T-helper 1 cell treated with Interleukin-12 subunit alpha and Interleukin-12 subunit beta and Interleukin-4 antibody, amounts not matched to agents 30 μg/mL and 1 μg/mL, for 36 hours (primary cell): ENCODE data around the gene NTNG1.

Experiments used
- H3K27ac Mint-ChIP-seq: one replicate; pipeline ENCODE4 v1.8.0; 2021; ENCODE audit warnings: mild to moderate bottlenecking, mixed read lengths
- H3K27me3 Mint-ChIP-seq: one replicate; pipeline ENCODE4 v1.8.0; 2021; ENCODE audit warnings: low read depth, mixed read lengths
- H3K36me3 Mint-ChIP-seq: one replicate; pipeline ENCODE4 v1.8.0; 2021; ENCODE audit warnings: low read depth, mixed read lengths
- H3K4me1 Mint-ChIP-seq: one replicate; pipeline ENCODE4 v1.8.0; 2021; ENCODE audit warnings: low read depth, mixed read lengths
- H3K4me3 Mint-ChIP-seq: one replicate; pipeline ENCODE4 v1.8.0; 2021; ENCODE audit warnings: mild to moderate bottlenecking, moderate library complexity, mixed read lengths
- H3K9me3 Mint-ChIP-seq: one replicate; pipeline ENCODE4 v1.8.0; 2021; ENCODE audit warnings: mixed read lengths

The NTNG1 gene

DNA sequence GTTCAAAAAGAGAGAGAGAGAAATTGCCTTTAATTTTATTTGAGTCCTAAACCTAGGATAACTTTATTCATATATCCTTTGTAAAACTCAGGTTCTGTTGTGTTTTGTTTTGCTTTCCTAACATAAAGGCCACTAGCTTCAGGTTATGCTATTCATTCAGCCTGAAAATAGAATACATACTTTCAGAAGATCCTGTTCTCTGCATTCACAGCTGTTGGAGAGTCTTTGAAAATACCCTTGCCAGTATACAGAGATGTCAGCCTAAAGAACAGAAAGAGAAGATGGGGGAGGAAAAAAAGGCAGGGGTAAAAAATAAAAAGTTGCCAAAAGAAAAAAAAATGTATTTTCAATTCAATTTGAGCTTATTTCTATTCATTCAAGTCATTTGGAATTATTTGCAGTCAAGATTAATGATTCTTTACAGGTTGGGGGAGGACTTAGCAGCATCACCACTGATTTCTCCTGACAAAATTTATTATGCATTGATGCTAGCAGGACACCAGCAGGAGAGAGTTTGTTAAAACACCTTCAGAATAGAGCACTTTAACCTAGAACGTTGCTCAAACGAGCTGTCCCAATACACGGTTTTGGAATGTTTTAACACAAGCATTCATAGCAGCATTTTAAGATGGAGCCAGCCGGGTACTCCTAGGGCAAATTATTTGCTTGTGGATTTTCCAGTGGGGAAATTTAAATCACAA, 318.5 kb downstream of the NTNG1 start:
- Mint-ChIP-seq H3K9me3 (no peaks in the 10 kb centered on the region), H3K4me1 (no peaks in the 10 kb centered on the region), H3K27me3 (no peaks in the 10 kb centered on the region), H3K4me3 (no peak overlapping the region), H3K36me3 (no peaks in the 10 kb centered on the region), H3K27ac (no peak overlapping the region)

DNA sequence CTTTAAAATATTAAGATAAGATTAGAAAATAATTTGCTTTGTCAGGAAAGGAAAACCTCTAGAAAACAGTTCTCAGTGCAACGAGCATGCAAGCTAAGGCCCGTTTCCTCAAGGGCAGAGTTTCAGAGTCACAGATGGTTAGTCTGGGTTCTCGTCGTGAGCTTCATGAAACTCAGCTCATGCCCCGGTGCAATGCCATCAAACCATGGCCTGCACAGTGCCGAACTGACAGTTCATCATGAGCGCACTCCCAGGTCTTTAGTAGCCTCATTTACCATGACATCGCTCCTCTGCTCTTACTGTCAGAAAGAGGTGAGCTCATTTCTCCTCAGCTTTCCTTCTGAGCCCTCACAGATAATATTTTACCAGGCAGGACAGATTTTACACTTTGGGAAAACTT, 319.2 kb downstream of the NTNG1 start:
- H3K27ac Mint-ChIP-seq = no peak overlapping the region
- H3K27me3 Mint-ChIP-seq = no peaks in the 10 kb centered on the region
- no peak overlapping the region for H3K4me3 Mint-ChIP-seq
- H3K36me3 Mint-ChIP-seq = no peaks in the 10 kb centered on the region
- no peaks in the 10 kb centered on the region for H3K4me1 Mint-ChIP-seq
- no peaks in the 10 kb centered on the region for H3K9me3 Mint-ChIP-seq

DNA sequence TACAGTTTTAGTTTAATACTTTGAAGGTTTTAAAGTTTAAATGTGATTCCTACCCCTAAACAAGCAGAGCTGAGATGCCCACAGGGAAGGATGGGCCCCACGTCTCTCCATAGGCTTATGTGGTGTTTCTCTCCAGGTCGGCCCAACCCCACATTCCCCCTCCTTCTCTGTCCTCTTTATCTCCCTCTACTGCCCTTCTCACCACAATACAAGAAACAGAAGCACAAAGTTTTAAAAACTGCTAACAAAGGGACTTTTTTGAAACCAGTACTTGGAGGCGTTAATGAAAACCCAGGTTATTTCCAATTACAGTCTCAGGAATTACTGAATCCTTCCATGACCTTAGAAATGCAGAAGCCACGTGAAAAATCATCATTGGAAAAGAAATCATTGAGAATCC, 324.0 kb downstream of the NTNG1 start:
- no peaks in the 10 kb centered on the region for H3K9me3 Mint-ChIP-seq
- H3K27ac Mint-ChIP-seq = no peak overlapping the region
- no peaks in the 10 kb centered on the region for H3K27me3 Mint-ChIP-seq
- H3K4me1 Mint-ChIP-seq = no peaks in the 10 kb centered on the region
- H3K4me3 Mint-ChIP-seq = no peak overlapping the region
- no peaks in the 10 kb centered on the region for H3K36me3 Mint-ChIP-seq

DNA sequence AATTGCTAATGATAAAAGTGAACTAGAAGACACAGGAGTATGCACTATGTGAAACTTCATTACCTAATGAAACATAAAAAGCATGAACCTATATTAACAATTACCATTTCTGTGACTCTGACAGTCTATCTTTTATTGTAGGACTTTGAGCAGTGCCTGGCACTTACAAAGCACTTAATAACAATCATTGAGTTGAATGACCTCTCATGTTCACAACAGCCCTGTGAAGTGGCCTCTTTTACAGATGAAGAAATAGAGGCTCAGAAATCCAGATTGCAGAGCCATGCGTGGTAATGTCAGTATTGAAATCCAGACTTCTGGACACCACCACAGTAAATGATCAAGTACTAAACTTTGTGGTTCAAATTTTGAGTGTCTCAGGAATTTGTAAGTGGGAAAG, 326.4 kb downstream of the NTNG1 start:
- Mint-ChIP-seq H3K36me3 (no peaks in the 10 kb centered on the region), H3K4me1 (no peaks in the 10 kb centered on the region), H3K27me3 (no peaks in the 10 kb centered on the region), H3K9me3 (no peaks in the 10 kb centered on the region), H3K4me3 (no peak overlapping the region), H3K27ac (no peak overlapping the region)

DNA sequence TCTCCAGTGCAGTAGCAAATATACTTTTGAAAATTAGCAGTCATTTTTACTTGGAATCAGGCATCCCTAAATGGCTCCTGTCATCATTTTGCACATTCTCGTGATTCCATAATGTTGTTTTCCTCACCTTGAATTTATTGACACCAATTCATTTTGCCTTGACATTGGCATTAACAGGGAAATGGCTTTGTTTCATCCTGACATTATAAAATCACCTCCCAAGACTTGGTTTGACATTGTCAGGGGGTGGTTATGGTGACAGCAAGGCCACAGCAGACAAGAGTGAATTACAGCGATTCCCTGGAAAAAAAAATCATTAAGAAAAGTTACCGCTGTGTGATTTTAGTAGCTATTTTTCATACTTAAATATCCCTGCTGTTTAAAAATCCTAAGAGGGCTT, 327.0 kb downstream of the NTNG1 start:
- no peaks in the 10 kb centered on the region for H3K36me3 Mint-ChIP-seq
- H3K4me3 Mint-ChIP-seq = no peak overlapping the region
- no peaks in the 10 kb centered on the region for H3K9me3 Mint-ChIP-seq
- no peak overlapping the region for H3K27ac Mint-ChIP-seq
- H3K4me1 Mint-ChIP-seq = no peaks in the 10 kb centered on the region
- no peaks in the 10 kb centered on the region for H3K27me3 Mint-ChIP-seq

DNA sequence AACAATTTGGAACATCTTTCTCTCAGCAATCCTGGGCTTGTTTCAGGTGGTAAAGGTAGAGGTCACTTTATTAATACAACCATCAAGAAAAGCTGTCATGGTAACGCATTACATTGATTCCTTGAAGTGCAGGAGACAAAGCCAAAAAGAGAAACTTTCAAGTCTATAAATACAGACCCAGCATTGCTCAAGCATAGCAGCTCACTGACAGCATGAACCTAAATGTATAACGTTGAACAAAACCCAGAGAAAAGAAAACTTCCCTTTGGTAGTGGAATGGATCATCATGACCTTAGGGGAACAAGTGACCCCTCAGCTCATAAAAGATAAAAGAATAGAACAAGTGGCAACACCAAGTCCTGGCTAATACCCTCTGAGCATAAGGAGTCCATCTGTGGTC, 332.2 kb downstream of the NTNG1 start:
- no peak overlapping the region for H3K4me3 Mint-ChIP-seq
- no peaks in the 10 kb centered on the region for H3K27me3 Mint-ChIP-seq
- H3K9me3 Mint-ChIP-seq = no peaks in the 10 kb centered on the region
- H3K27ac Mint-ChIP-seq = no peak overlapping the region
- no peaks in the 10 kb centered on the region for H3K36me3 Mint-ChIP-seq
- H3K4me1 Mint-ChIP-seq = no peaks in the 10 kb centered on the region

DNA sequence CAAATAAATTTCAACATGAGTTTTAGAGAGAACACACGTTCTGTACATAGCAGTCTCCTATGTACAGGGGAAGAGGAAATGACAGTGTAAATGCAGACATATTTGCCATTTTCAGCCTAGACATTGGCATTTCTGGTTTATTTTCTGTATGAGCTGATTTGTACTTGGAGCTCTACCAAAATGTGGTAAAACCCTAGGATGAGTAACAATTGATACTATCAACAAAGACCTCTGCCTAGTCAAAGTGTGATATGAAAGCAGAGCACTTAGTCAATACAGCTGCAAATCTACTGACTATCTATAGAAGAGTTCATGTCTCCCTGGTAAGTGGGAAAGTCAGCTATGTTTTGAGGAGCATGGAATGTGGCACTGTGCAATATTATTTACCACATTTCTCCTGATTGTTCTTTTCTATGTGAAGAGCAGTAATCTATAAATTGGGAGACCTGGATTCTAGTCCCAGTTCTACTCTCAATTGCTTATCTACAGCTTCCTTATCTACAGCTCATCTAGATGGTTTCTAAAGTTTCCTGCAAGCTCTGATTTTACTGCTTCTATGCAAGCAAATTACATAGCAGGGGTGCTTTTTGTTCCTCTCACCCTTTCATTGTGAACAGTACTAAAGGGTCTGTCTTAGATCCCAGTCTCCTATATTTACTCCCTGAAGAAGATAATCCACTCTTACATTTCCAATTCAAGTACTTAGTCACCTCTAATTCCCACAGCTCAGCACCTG, 334.2 kb downstream of the NTNG1 start:
- Mint-ChIP-seq H3K9me3 (no peaks in the 10 kb centered on the region), H3K4me3 (no peak overlapping the region), H3K27me3 (peaks cover 15% of the 10 kb centered on the region), H3K36me3 (no peaks in the 10 kb centered on the region), H3K27ac (no peak overlapping the region), H3K4me1 (no peaks in the 10 kb centered on the region)

DNA sequence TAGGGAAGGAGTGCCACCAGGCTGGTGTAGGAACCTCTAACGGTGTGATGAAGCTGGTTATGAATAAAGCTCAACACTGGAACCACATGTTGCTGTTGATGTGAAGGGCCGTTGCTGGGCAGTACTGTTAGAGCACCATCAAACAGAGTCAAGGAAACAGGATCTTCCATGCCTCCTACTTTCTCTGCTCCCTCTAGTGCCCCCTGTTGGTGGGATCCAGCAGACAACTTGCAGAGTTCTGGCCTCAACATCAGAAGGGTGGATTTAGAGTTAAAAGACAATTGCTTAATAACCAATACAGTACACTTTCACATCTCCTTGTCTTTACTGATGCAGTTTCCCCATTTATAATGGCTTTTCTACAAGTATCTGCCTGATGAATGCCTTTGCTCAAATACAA, 336.4 kb downstream of the NTNG1 start:
- no peaks in the 10 kb centered on the region for H3K4me1 Mint-ChIP-seq
- no peak overlapping the region for H3K27ac Mint-ChIP-seq
- no peaks in the 10 kb centered on the region for H3K36me3 Mint-ChIP-seq
- no peaks in the 10 kb centered on the region for H3K9me3 Mint-ChIP-seq
- H3K27me3 Mint-ChIP-seq = peaks cover 26% of the 10 kb centered on the region
- no peak overlapping the region for H3K4me3 Mint-ChIP-seq

DNA sequence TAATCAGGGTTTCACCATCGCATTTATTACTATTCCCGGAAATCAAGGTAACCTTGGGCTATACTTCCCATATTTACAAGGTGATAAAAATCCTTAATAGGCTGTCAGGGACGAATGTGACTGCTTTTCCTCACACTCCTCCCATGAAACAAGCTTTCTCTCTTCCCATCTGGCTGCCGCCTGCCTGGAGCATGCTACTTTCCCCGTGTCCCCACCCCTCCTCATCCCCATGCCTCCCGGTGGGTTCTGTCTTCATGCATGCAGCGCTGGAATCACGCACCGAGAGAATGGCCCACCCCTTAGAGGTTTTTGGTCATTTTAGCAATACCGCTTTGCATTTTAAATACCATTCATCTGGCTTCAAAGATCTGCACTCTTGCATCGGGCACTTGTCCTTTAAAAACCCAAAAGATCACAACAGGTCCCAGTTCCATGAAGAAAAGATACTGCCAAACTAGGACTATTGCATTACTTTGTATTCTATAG, 339.1 kb downstream of the NTNG1 start:
- no peaks in the 10 kb centered on the region for H3K4me1 Mint-ChIP-seq
- no peaks in the 10 kb centered on the region for H3K36me3 Mint-ChIP-seq
- no peaks in the 10 kb centered on the region for H3K9me3 Mint-ChIP-seq
- no peak overlapping the region for H3K4me3 Mint-ChIP-seq
- H3K27me3 Mint-ChIP-seq = peaks cover 26% of the 10 kb centered on the region
- H3K27ac Mint-ChIP-seq = no peak overlapping the region

DNA sequence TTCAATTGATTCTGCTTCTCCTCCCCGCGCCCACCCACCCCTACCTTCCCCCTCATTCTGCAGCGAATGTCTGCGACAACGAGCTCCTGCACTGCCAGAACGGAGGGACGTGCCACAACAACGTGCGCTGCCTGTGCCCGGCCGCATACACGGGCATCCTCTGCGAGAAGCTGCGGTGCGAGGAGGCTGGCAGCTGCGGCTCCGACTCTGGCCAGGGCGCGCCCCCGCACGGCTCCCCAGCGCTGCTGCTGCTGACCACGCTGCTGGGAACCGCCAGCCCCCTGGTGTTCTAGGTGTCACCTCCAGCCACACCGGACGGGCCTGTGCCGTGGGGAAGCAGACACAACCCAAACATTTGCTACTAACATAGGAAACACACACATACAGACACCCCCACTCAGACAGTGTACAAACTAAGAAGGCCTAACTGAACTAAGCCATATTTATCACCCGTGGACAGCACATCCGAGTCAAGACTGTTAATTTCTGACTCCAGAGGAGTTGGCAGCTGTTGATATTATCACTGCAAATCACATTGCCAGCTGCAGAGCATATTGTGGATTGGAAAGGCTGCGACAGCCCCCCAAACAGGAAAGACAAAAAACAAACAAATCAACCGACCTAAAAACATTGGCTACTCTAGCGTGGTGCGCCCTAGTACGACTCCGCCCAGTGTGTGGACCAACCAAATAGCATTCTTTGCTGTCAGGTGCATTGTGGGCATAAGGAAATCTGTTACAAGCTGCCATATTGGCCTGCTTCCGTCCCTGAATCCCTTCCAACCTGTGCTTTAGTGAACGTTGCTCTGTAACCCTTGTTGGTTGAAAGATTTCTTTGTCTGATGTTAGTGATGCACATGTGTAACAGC, 339.9 kb downstream of the NTNG1 start:
- peaks cover 26% of the 10 kb centered on the region for H3K27me3 Mint-ChIP-seq
- no peak overlapping the region for H3K4me3 Mint-ChIP-seq
- H3K27ac Mint-ChIP-seq = no peak overlapping the region

DNA sequence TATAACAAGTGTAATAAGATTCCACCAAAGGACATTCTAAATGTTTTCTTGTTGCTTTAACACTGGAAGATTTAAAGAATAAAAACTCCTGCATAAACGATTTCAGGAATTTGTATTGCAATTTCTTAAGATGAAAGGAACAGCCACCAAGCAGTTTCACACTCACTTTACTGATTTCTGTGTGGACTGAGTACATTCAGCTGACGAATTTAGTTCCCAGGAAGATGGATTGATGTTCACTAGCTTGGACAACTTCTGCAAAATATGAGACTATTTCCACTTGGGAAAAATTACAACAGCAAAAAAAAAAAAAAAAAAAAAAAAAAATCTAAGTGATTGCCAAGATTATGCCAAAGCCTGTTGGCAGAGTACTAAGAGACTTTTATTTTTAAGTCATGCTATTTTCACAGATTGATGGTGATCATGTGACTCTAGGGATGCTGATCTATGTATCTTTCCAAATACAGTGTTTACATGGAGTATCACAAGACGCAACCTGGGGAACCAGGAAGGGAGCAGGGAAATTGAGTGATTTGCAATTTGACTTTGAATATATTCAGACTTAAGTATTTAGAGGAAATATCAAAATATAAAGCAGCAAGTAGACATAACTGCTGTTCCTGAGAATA, 341.0 kb downstream of the NTNG1 start:
- H3K27me3 Mint-ChIP-seq = peaks cover 26% of the 10 kb centered on the region
- H3K4me3 Mint-ChIP-seq = no peak overlapping the region
- no peaks in the 10 kb centered on the region for H3K4me1 Mint-ChIP-seq
- no peaks in the 10 kb centered on the region for H3K36me3 Mint-ChIP-seq
- H3K27ac Mint-ChIP-seq = no peak overlapping the region
- H3K9me3 Mint-ChIP-seq = no peaks in the 10 kb centered on the region

More for the DNA sequence above, 339.9 kb downstream of the NTNG1 start:
- Mint-ChIP-seq H3K4me1 (no peaks in the 10 kb centered on the region), H3K9me3 (no peaks in the 10 kb centered on the region), H3K36me3 (no peaks in the 10 kb centered on the region)

DNA sequence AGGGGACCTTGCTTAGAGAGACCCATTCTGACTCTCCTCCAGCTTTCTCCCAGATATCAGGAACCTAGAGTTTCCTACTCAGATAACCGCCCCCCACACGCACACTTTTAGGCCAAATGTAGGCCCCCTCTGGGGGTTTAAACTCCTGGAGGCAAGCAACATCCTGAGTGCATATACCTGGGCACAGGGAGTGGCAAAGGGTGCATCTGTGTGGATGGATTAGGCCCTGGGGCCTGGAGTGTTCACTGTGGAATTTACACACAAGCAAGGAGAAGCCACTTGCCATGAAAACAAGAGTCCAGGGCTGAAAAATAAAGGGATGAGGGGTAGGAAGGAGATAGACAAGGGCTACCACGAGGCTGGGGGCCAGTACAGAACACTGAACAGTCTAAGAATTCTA, 343.1 kb downstream of the NTNG1 start:
- Mint-ChIP-seq H3K27ac (no peak overlapping the region), H3K36me3 (no peaks in the 10 kb centered on the region), H3K4me1 (no peaks in the 10 kb centered on the region), H3K4me3 (no peak overlapping the region), H3K9me3 (no peaks in the 10 kb centered on the region), H3K27me3 (peaks cover 25% of the 10 kb centered on the region)

DNA sequence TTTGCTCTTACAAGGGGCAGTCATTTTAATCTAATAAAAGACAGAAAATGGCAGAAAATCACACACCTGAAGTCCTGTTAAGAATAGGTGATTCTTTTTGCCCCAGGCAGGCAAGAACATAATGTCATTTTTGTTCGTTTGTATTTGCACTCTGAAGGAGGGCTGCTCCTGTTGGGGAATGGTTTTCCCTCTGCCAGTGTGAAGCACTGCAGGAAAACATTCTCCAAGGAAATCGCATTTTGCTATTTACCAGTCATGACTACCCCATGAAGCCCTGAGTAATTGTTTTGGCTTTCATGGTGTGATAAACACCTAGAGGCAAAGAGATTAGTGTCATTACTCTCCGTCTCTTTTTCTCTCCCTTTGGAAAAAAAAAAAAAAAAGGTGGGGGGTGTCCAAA, 345.5 kb downstream of the NTNG1 start:
- Mint-ChIP-seq H3K9me3 (no peaks in the 10 kb centered on the region), H3K36me3 (no peaks in the 10 kb centered on the region), H3K27ac (no peak overlapping the region), H3K4me1 (no peaks in the 10 kb centered on the region), H3K27me3 (peaks cover 5% of the 10 kb centered on the region), H3K4me3 (no peak overlapping the region)

DNA sequence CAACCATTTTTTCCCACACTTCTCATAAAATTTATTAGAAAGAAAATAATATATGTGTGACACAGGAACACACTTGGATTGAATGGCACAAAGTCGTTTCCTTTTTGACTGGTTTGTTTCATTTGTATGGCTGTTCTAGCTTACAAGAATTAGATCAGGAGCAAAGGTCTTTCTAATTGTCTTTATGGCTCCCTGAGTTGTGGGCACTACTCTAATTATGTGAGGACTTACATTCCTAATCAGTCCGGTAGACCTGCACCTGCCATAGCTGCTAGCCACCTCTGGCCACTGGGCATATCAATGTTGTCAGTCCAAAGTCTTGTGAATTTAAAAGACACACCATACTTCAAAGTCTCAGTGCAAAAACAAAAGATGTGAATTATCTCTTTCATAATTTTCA, 346.7 kb downstream of the NTNG1 start:
- Mint-ChIP-seq H3K9me3 (no peaks in the 10 kb centered on the region), H3K4me1 (no peaks in the 10 kb centered on the region), H3K27ac (no peak overlapping the region), H3K4me3 (no peak overlapping the region), H3K36me3 (no peaks in the 10 kb centered on the region), H3K27me3 (peaks cover 4% of the 10 kb centered on the region)
